LHCN-M2 (cell line): ENCODE measurements around the gene FIZ1. TPM values are rescaled to one million over a fixed set of nuclear protein-coding genes. Genes with fewer than 3 reads are reported as not detected.
A peak's percentile ranks its signal among the peaks of the same experiment; 100 is the strongest.

ENCODE experiments used
- DNase-seq: peaks from one replicate; pipeline ENCODE4 v3.0.0-alpha.2; 2012; ENCODE audit warnings: low read depth
- total RNA-seq: library from RNA; depleted of rRNA; stranded (reverse); fragments of >200 nt; gene quantifications from 2 replicates; pipeline ENCODE4 v1.2.3, GENCODE V29; 2014

The FIZ1 gene
- total RNA-seq, 1 experiment from 2014 or later, result 7.4 TPM

DNA sequence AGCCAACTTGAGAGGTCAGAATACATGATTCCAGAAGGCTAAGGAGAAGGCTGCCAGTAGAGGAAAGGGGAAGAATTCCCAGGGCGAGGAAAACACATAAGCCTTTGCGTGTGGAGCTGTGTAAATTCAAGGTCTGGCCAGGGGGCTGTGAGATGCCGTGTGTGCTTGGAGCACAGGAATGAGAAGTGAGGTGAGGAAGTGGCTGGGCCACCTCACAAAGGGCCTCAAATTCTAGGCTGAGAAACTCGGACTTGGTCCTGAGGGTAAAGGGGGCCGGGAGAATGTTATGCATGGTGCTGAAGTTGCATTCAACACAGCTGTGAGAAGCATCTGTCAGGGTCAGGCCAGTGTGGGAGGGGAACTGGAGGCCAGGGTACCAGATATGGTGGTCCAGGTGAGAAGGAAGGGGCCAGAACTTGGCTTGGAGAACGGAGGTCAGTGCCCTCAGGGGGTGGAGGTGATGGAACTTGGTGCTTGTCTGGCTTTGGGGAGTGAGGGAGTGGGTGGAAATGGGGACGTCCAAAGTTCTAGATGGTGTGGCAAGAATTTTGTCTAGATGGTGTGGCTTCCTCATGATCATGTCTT is 36.6 kb upstream of the FIZ1 start:
- DNase-seq, result no peak

DNA sequence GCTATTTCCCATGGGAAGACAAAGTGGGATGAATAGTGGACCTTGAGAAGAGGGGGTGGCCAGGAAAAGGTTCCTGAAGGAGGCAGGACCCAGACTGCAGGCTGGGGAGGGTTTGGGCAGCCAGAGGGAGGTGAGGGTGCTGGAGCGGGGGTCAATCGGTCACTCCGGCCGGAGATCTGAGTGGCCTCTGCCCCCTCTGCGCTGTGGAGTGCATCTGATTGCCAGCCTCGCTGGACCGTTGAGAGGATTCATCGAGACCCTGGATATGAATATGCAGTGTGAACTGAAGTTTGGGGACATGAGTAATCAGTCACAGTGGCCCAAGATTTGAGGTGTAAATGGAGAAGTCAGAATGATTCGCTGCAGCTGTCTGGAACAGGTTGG is 36.0 kb upstream of the FIZ1 start:
- DNase-seq, result no peak

DNA sequence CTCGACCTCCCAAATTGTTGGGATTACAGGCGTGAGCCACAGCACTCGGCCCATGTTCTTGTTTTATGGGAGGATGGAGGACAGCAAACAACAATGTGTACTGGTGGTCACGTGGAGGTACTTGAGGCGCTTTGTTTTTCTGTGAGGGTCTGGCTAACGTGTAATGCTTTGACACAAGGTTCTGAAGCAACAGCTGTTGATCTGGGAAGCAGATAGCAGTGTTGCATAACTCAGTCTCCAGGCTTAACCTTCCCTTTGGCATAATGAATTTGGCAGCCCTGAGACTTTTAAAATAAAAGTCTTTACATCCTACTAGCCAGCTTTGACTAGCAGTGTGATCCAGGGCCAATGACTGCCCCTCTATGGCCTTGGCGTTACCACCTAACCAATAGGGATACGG is 34.5 kb upstream of the FIZ1 start:
- no peak for DNase-seq

DNA sequence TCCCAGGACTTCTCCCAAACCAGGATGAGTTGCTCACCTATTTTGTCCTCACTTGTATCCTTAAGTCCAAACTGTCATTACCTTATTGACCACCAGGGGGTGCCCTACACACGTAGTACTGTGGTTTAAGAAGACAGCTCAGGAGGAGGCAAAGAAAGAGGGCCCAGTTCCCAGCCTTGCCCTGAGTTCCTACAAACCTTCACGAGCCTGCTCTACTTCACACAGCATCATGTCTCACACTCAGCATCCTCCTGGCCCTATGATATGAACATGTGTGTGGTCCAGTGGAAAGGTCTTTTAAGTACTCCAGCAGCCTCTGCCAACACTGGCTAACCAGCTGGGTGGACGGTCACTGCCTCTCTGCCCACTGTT is 33.1 kb upstream of the FIZ1 start:
- peak; percentile 88 for DNase-seq

DNA sequence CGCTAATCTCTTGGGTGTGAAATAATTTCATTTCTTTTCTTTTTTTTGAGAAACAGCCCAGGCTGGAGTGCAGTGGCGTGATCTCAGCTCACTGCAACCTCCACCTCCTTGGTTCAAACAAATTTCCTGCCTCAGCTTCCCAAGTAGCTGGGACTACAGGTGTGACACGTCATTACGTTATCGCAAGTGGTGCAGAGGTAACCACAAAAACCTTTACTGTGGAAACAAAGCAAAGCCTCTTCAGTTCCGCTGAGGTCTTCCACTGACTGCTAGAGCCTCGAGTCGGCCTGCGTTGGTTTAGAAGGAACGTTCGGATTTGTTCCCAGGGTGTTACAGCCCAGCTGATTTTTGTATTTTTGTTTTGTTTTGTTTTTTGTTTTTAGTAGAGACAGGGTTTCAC is 27.0 kb upstream of the FIZ1 start:
- no peak for DNase-seq

DNA sequence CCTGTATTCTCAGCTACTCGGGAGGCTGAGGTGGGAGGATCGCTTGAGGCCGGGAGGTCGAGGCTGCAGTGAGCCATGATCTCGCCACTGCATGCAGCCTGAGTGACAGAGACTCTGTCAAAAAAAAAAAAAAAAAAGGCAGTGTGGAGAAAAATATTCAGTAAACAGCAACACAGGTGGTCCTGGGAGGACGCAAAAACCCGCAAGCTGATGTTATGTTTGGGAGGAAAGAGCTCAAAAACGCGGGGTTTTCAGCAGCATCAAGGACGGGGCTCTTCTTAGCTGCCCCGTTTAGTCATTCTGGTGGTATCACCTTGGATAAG is 25.6 kb upstream of the FIZ1 start:
- no peak for DNase-seq

DNA sequence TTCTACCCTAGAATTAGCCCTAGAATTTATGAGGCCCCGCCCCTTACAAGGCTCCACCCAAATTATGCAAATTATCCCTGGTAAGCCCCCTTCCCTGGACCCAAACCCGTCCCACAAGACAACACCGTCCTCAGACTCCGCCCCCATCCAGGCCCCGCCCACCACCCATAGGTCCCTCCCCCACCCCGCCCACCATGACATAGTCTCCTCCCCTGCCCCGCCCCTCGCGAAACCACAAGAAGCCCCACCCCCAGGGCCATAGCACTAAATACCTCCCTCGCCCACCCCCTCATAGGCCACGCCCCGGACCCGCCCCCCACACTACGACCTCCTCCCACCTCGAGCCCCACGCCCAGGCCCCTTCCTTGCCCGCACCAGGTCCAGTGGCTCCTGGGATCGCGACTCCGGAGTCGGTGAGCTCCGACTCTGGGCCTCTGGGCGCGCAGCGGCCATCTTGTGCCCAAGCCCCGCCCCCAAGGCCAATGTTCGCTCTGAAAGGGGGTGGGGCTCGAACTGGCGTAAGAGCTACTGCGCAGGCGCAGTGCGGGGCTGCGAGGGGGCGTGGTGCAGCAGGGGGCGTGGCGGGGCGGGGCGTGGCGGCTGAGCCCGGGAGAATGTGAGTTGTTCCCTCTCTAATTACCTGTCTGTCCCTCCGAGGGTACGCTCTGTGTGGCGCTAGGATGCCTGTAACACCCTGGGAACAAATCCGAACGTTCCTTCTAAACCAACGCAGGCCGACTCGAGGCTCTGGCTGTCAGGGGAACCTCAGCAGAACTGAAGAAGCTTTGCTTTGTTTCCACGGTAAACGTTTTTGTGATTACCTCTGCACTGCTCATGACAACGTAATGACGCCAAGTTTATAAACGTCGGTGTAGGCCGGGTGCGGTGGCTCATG is 25.0 kb upstream of the FIZ1 start, which contains the start of gene ZNF784:
ZNF784 (minus strand) TSS at position 458 of the 895 bp plus-strand sequence; CDS start at position 453, 5 bp downstream.
- DNase-seq, result peak; percentile 87

DNA sequence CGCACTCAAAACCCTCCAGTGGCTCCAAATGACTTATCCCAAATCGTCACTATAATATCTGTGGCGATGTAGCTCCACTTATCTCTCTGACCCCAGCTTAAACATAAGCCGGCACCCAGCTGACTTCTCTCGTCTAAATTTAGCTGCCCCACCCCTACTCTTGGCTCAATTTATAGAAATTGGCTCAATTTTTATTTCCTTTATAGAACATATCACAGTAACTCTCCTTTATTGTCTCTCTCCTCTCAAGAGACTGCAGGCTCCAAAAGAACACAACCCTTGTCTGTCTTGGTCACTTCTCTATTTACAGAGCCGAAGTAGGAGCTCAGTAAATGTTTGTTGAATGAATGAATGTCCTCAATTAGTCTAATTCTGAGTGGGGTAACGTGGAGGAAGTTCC is 24.2 kb upstream of the FIZ1 start:
- no peak for DNase-seq

DNA sequence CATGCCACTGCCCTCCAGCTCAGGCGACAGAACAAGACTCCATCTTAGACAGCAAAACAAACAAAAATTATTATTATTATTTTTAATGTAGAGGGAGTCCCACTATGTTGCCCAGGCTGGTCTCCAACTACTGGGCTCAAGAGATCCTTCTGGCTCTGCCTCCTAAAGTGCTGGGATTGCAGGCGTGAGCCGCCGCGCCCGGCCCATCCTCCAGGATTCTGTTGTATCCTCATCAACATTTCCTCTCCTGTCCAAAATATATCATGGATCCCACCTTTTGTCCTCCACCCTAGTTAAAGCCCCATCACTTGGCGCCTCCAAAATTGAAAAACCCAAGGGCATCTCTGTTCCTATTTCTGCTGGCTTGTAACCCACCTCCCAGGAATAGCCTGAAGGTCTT is 23.8 kb upstream of the FIZ1 start:
- DNase-seq, result no peak

DNA sequence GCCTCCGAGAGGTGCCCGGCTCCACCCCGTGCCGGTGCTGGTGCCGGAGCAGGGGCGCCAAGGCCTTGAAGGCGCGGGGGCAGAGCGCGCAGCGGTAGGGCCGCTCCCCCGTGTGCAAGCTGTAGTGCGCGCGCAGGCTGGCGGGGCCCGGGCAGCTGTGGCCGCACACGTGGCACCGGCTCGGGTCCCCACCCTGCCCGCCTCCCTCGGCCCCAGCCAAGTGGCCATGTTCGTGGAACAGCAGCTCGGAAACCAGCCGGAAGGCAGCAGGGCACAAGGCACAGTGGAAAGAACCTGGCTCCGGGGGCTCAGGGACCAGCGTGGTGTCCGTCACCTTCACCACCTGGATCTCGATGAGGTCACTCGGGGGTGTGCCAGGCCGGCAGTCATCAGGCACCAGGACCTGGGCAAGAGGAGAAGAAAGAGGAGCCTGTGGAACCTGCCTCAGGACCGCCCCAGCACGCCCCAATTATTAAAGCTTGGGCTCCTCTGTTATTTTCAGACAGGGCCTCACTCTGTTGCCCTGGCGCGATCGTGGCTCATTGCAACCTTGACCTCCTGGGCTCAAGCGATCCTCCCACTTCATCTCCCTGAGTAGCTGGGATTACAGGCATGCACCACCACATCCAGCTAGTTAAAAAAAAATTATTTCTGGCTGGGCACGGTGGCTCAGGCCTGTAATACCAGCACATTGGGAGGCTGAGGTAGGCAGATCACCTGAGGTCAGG is 23.1 kb upstream of the FIZ1 start:
- no peak for DNase-seq

DNA sequence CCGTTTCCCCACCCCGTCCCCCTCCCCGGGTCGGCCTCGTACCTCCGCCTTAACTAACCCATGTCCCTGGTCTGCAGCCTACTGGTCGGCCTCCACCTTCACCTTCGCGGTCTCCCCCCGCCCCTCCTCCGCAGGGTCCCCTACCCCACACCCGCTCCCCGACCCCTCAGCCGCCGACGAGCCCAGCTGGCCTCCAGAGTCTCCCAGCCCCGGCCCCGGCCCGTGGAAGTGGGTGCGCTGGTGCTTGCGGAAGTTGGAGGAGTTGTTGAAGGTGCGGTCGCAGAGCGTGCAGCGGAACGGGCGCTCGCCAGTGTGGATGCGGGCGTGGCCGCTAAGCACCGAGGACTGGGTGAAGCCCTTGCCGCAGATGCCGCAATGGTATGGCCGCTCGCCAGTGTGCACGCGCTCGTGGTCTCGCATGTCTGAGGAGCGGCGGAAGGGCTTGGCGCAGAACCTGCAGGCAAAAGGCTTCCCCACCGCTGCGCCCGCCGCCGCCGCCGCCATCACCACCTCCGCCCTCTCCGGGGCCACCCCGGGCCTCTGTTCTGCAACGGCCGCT is 22.4 kb upstream of the FIZ1 start:
- no peak for DNase-seq

DNA sequence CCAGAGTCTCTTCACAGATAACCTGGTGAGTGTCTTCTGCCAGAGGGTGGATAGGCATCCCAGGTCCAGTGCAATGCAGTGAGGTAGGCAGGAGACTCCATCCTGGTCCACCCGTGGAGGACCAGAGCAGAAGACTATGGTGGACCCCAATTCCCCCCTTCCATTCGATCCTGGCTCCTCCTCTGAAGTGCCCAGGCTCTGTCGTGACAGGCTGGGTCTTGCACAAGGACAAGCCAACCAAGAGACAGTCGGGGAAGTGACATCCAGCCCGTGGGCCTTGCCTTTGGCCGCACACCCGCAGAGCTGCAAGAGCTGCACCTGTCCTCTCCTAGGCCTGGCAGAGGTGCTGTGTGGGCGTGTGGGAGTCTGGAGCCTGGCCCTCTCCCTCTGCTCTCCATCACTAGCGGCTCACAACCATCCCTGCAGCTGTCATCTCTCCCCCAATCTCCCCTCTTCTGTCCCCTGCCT is 21.9 kb upstream of the FIZ1 start:
- DNase-seq, result no peak

DNA sequence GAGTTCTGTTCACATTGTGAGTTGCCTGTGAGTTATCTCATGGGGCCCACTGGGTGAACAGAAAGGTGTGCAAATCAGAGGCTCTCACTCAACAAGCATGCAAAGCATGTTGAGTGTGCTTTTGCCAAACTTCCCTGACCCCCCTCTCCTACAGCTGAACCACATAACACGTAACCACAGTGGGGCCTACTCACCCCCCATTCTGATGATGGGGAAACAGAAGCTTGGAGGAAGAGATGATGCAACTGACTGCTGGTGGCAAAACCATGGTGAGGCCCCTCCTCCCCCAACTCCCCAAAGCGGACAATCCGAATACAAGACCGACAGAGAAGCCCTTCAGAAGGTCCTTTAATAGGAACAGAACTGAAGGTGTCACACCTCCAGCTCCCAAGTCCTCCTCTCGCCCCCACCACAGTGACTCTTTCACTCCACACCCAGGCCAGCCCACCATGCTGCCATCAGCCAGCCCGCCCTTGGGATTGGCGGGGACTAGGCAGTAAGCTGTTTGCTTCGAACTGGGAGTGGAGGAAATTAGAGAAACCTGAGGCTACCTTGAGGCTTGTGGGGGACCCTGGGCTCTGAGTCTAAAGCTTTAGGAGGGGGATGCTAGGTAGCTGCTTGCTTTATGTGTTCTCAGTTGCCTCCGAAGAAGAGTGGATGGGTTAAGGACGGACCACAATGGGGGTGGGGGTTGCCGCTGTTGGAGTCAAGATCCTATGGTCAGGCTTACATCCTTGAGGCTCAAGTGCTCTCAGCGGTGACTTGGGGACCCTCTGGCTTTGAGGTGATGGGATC is 21.3 kb upstream of the FIZ1 start:
- DNase-seq, result no peak

DNA sequence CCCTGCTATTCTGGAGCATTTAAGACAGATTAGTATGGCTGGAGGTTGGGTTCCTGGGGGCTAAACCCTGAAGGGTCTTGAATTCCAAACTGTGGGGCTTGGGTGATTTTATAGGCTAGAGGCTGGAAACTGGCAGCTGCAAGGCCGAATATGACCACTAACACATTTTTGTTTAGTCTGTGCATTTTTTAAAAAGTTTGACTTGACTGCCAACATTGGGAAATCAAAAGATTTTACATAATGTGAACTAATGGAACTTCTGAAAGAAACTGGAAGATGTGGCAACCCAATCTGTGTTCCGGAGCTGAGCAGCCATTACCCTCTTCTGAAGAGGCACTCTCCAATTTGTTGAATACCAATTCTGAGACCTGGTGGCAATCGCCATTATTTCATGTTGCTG is 20.0 kb upstream of the FIZ1 start:
- DNase-seq, result no peak

DNA sequence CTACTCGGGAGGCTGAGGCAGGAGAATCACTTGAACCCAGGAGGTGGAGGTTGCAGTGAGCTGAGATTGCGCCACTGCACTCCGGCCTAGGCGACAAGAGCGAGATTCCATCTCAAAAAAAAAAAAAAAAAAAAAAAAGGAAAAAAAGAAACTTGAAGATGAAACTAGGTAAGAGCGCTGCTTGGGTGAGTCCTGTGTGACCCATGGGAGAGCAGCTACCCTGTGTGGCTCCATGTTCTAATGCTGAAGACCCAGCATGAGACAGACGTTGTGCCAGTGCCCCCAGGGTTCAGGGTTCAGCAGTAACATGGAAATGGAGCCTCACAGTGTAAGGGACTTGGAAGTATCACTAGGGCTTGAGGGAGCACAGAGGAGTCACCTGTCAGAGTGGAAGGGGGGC is 19.1 kb upstream of the FIZ1 start:
- DNase-seq, result no peak

DNA sequence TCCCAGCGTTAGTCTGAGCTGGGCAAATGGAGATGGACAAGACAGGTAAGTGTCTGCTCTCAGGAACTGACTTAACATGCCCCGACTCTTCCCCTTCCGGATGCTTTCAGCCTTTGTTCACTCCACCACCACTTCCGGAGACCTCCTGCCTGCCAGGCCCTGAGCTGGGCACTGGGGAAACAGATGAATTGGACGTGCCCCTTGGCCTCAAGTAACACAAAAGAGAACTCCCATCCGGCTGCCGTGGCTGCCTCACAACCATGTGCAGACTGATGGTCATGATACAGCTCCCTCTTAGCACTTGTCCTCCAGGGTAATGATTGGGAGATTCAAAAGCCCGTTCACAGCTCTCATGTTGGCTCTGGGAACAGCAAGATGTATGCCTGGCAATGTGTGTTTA is 18.1 kb upstream of the FIZ1 start:
- DNase-seq, result no peak

DNA sequence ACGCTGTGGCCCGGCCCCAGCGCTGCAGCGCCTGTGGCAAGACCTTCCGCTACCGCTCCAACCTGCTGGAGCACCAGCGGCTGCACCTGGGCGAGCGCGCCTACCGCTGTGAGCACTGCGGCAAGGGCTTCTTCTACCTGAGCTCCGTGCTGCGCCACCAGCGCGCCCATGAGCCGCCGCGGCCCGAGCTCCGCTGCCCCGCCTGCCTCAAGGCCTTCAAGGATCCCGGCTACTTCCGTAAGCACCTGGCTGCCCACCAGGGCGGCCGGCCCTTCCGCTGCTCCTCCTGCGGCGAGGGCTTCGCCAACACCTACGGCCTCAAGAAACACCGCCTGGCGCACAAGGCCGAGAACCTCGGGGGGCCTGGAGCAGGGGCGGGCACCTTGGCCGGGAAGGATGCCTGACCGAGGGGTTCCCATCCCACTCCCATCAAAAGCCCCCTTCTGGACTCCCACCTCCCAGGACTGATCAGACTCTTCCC is 17.1 kb upstream of the FIZ1 start:
- no peak for DNase-seq

DNA sequence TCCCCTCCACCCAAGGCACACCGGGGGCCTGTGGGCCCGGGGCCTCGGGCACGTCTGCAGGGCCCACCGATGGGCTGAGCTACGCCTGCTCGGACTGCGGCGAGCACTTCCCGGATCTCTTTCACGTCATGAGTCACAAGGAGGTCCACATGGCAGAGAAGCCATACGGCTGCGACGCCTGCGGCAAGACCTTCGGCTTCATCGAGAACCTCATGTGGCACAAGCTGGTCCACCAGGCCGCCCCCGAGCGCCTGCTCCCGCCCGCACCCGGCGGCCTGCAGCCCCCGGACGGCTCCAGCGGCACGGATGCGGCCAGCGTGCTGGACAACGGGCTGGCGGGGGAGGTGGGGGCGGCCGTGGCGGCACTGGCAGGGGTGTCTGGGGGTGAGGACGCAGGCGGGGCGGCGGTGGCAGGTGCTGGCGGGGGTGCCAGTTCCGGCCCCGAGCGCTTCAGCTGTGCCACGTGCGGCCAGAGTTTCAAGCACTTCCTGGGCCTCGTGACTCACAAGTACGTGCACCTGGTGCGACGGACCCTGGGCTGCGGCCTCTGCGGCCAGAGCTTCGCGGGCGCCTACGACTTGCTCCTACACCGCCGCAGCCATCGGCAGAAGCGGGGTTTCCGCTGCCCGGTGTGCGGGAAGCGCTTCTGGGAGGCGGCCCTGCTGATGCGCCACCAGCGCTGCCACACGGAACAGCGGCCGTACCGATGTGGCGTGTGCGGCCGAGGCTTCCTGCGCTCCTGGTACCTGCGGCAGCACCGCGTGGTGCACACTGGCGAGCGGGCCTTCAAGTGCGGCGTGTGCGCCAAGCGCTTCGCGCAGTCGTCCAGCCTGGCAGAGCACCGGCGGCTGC is 16.5 kb upstream of the FIZ1 start:
- DNase-seq, result no peak

DNA sequence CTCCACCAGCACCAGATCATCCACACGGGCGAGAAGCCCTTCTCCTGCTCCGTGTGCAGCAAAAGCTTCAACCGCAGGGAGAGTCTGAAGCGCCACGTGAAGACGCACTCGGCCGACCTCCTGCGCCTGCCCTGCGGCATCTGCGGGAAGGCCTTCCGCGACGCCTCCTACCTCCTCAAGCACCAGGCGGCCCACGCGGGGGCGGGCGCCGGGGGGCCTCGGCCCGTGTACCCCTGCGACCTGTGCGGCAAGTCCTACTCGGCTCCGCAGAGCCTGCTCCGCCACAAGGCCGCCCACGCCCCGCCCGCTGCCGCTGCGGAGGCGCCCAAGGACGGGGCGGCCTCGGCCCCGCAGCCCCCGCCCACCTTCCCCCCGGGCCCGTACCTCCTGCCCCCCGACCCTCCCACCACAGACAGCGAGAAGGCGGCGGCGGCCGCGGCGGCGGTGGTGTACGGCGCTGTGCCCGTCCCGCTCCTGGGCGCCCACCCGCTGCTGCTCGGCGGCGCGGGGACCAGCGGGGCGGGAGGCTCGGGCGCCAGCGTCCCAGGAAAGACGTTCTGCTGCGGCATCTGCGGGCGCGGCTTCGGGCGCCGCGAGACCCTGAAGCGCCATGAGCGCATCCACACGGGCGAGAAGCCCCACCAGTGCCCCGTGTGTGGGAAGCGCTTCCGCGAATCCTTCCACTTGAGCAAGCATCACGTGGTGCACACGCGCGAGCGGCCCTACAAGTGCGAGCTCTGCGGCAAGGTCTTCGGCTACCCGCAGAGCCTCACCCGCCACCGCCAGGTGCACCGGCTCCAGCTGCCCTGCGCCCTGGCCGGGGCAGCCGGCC is 15.6 kb upstream of the FIZ1 start:
- no peak for DNase-seq
